HG03108 (cell line): Measurements from ENCODE around the gene FAM9C.
"Not testable (repeated sequence)": the region's sequence is repeated elsewhere in the genome, so short reads cannot be mapped to it uniquely, and the experiment has no call there.

Source experiments
- ATAC-seq: cut with Tn5 transposase; IDR thresholded peaks from one replicate; pipeline ENCODE4 v1.9.1; 2021; ENCODE audit warnings: moderate library complexity; ENCODE audit not compliant: unreplicated experiment

FAM9C gene

DNA sequence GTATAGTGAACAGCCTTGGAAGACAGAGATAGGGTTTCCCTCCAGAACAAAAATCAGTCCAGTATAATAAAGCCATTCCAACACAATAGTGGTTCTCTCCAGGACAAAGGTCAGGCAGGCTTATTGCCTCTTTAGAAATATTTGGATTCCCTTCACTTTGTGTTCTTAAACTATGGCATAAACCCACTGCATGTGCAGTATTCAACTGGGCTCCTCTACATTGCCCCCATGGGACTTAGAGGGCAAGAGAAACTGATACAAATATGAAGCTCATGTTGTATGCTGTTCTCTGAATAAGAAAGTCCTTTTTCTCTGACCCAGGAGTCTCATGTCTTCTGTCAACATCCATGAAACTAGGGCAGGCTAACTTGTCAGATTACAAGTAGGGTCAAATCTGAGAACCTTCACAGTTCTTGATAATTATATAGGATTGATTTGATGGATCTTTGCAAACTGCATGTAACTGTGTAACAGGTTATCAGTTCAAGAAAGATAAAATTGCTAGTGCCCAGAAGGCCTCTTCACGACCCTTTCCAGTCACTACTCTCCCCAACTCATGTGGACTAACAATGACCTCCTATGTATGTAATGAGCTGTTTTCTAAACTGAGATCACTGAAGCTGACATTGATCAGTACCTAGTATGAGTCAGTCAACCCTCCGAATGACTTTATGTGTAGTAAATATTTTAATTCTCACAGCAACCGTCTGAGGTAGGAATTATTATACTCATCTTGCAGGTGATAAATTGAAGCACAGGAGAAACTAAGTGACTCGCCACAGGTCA is 31.9 kb upstream of the FAM9C start:
- ATAC-seq = peak; percentile 32

DNA sequence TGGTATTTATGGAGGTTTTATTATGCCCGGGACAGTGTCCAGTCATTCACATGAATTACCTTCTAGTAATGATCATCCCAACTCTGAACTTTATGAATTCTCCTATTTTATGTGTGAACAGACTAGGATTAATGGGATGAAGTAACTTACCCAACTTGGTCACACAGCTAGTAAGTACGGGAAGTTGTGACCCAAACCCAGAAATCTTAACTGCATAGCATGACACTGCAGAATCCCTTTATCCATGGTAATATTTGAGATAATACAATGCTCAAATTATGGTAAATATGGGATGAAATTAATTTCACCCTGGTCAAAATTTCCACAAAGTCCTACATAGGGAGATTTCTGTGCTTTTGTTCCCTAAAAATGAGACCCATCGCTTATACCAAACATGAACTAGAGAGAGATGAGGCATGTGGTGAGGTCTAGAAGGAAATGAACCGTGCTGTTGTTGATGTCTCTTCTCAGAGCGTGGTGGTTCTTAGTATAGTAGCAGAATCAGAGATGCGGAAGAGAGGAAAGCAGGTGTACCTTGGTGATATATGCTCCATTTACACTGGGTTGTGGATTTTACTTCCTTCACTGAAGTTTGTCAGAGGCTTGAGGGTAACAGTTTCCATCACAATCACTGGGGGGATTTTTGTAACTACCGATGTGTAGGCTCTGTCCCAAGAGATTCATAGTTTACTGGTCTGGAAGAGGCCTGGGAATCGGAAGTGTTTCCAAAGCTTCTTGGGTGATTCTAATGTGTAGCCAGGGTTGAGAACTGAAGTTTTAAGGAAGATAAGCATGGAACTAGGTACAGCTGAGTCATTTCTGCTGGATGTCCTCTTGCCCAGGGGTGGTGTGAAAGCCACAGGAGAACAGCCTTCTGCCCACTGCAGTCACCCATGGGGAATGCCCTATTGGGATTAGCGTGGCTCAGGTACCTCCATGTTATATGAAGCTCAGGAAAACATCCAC is 30.2 kb upstream of the FAM9C start:
- ATAC-seq = peak; percentile 74

- no peak for ATAC-seq
Observed at GRCh38 chrX:13069771-13070416, 25.5 kb upstream of the FAM9C start.

- ATAC-seq = no peak
Observed at GRCh38 chrX:13068651-13069050, 24.2 kb upstream of the FAM9C start.

DNA sequence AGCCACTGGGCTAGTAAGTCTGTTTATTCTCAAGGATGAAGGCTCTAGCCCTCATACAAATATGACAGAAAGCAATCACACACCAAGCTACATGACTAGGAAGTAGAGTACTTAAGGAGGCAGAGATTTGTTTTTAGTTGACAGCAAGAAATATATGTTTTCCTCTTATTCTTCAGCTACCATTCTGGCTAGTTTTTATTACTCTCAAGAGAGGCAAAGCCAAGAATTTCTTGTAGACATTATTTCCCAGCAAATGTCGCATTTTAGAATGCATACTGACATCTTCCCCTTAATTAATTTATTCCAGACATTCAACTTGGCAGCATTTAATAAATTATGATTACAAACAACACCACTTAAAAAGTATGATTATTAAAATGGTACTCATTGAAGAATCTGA is 23.4 kb upstream of the FAM9C start:
- ATAC-seq = no peak

GRCh38 chrX:13066391-13066790 is 22.0 kb upstream of the FAM9C start:
- ATAC-seq = no peak

DNA sequence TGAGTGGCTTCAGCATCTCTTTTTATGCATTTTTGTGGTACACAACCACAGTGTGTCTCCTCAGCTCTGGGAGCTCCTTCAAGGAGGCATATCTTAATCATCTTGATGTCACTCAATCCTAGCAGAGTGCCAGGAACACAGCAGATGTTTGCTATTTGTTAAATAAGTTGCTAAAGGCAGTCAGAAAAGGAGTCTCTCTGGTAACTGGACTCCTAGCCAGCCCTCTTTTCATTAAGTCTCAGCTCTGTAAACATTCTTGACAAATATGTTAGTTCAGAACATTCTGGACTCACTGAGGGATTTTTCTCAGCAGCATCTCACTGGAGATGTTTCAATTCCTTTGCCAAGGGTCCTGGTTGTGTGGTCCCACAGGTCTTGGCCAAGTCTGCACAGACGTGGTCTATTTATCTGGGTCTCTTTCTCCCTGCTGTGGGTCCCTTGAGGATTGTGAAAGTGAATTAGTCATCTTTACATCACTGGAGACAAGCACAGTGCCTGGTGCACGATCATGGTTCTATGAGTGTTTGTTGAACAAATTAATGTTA is 20.3 kb upstream of the FAM9C start:
- no peak for ATAC-seq

DNA sequence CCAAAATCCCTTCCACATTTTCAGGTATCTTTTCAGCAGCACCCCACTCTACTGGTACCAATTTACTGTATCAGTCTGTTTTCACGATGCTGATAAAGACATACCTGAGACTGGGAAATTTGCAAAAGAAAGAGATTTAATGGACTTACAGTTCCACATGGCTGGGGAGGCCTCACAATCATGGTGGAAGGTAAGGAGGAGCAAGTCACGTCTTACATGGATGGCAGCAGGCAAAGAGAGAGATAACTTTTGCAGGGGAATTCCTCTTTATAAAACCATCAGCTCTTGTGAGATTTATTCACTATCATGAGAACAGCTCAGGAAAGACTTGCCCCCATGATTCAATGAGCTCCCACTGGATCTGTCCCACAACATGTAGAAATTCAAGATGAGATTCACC is 18.7 kb upstream of the FAM9C start:
- ATAC-seq = not testable (repeated sequence)

GRCh38 chrX:13062331-13062730 is 17.9 kb upstream of the FAM9C start:
- not testable (repeated sequence) for ATAC-seq

- not testable (repeated sequence) for ATAC-seq
Observed at GRCh38 chrX:13061215-13061708, 16.8 kb upstream of the FAM9C start.

- ATAC-seq = no peak
Observed at GRCh38 chrX:13059637-13060499, 15.4 kb upstream of the FAM9C start.

DNA sequence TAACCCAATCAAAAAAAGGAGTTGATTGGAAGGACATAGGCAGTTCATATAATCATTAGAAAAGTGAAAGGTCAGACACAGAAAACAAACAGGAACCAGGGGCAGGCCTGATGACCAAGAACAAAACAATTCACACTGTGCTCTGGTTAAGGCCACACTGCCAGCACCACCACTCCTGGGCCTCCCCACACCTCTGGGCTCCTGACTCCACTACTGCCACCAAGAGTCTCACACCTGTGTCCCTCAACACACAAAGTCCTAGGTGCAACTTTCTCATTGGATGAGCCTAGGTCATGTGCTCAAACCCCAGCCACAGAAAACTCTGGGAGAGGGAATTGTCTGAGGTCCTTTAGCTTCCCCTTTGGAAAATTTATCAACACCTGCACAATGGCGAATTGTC is 11.1 kb upstream of the FAM9C start:
- peak; percentile 64 for ATAC-seq

DNA sequence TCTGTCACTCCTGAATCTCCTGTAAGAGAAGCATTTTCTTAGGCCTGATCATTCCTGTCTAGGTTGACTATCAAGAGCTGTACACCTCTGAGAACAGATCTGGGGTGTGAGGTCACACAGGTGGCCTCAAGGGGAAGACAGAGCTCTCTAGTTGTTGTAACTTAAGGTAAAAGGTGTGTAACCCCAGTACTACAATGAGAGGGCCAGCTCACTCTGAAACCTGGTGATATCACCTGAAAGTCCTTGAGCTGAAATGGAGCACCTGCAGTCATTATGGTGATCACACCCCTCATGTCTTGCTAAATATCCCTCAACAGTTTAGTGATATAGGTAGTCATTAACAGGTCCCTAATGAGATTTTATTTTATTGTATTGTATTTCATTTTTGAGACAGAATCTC is 8.8 kb upstream of the FAM9C start:
- no peak for ATAC-seq

GRCh38 chrX:13051529-13052172 is 7.2 kb upstream of the FAM9C start:
- peak; percentile 64 for ATAC-seq

DNA sequence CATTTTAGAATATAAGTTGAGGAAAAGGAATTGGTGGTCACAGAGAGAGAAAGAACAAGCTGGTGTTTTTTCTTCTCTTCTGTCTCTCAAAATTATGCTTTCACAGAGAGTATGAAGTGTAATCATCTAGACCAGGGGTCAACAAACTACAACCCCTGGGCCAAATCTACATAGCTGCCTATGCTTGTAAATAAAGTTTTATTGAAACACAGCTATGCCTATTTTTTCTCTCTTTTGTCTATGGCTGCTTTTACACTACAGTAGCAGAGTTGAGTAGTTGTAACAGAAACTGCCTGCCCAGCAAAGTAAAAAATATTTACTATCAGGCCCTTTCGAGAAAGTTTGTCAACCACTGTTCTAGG is 6.7 kb upstream of the FAM9C start:
- ATAC-seq = no peak

DNA sequence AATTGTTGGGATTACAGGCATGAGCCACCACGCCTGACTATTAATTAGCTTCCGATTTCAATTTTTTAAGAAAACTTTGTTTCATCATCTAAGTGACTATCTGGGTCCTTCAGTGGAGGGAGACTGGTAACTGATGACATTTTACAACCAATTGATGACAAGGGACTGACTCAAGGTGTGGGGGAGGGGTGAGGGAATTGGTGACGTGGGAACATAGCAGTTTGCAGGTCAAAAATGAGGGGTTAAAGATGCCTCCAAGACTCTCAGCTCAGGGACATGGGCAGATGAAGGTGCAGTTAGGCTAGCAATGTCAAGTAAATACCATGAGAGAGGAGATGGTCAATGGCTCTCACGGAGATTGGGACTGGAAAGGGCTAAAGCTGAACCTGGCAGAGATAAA is 5.7 kb upstream of the FAM9C start:
- no peak for ATAC-seq

- no peak for ATAC-seq
Observed at GRCh38 chrX:13048280-13048679, 3.9 kb upstream of the FAM9C start.

GRCh38 chrX:13047759-13048158 is 3.3 kb upstream of the FAM9C start:
- ATAC-seq = no peak

DNA sequence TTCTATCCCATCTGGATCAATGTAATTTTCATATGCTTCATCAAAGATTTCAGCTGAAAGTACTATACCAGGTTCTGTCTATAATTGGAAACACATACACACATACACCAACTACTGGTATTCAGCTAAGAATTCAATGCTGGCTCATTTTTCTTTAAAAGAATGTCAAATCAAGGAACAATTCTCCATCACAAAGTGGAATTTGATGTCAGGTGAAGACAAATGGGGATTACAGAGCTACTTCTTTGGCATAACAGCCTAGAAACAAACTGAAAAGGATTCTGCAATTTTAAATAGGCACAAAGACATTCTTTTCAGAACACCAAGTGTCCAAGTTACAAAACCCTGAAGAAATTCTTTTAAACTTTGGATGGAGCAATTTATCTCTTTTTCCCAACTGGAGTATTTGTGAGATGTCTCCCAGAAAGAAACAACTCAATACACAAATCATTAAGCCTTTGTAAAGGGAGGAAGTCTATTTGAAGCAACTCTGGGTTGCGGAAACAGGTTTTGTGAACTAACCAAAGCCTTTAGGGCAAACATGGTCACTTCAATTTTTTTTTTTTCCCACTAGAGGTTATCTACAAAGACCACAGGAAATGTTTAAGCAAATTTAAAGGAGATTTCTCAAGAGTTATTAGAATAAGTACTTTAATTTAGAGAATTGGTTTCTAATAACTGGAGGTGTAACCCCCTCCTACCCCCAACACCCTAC is 1.9 kb upstream of the FAM9C start:
- no peak for ATAC-seq
